NCI-H187 (cell line): ENCODE results near the gene UBE2L5.

Experiments used
- DNase-seq, 2 experiments: peaks; one replicate each; lab custom pipeline; 2025; lab: John Stamatoyannopoulos, UW

Gene UBE2L5

DNA sequence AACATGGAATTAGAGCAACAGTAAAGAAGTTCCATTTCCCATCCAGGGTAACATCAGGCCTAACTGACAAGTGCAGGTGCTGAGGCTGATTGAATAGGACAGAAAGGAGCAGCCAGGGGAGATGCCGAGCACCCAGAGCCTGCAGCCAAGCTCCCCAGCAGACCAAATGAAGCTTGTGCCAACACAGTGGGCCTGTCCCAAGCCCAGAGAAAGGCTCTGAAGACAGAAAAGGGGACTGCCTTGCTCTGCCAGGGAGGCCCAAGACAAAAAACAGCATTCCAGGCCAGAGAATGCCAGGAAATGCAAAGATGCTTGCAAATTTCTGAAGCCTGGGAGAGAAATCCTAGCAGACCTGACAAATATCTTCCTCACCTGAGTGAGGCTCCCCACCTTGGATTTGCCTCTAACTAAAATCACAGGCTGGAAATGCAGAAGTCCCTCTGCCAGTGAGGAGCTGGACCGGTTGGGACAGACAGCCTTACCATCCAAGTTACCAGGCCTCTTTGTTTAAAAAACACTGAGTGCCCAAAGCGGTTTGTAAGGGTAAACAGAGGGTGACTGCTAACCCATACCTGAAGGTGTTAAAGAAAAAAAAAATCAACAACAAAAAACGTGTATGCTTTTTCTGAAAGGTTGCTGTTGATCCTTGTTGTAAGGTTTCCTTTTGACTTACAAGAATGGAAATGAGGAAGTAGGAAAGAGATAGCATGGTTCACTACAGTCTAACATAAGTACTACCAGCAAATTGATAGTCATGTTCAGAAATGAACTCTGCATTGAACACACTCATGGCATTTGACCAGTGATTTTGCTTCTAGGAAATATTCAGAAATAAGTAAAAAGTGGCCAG, 55.3 kb downstream of the UBE2L5 start:
- no peak for DNase-seq
